VCaP (cell line): ENCODE measurements around the gene RPL23.

Experiments
- H3K27ac ChIP-seq: fragments of 450-650 bp; 2 replicates; pipeline ENCODE4 v1.5.1; 2017
- CTCF ChIP-seq: fragments of 450-650 bp; conservative IDR thresholded peaks from 2 replicates; pipeline ENCODE4 v1.5.1; 2017; ENCODE audit warnings: mild to moderate bottlenecking, moderate library complexity

The RPL23 gene

GRCh38 chr17:38890410-38890746 lies 36.9 kb upstream of the RPL23 start:
- no peak for TF ChIP-seq CTCF
- no peak overlapping the region for H3K27ac ChIP-seq

GRCh38 chr17:38889745-38890409 lies 36.4 kb upstream of the RPL23 start:
- H3K27ac ChIP-seq: no peak overlapping the region
- no peak for TF ChIP-seq CTCF

- no peak overlapping the region for H3K27ac ChIP-seq
- no peak for TF ChIP-seq CTCF
These were observed 35.3 kb upstream of the RPL23 start for GRCh38 chr17:38888842-38889241.

GRCh38 chr17:38886643-38887010 lies 33.1 kb upstream of the RPL23 start:
- no peak for TF ChIP-seq CTCF
- H3K27ac ChIP-seq: no peak overlapping the region

- no peak for TF ChIP-seq CTCF
- H3K27ac ChIP-seq: no peak overlapping the region
These were observed 32.5 kb upstream of the RPL23 start for GRCh38 chr17:38885728-38886642.

GRCh38 chr17:38885044-38885727 lies 31.7 kb upstream of the RPL23 start:
- H3K27ac ChIP-seq: no peak overlapping the region
- no peak for TF ChIP-seq CTCF
